ENCODE data around the gene ANK2. TPM values are rescaled to one million over a fixed set of nuclear protein-coding genes. Genes with fewer than 3 reads are reported as not detected.

Gene ANK2
- total RNA-seq, 1 donor from 2014 or later = 14.0 TPM

GRCh38 chr4:113159942-113160545 lies 110.6 kb downstream of the ANK2 start:
- Histone ChIP-seq H3K4me3 (no peak overlapping the region), H3K27ac (no peak overlapping the region), H3K9me3 (no peaks in the 10 kb centered on the region), H3K36me3 (no peaks in the 10 kb centered on the region), H3K4me1 (no peaks in the 10 kb centered on the region), H3K27me3 (ENCODE audit: low read depth) (no peaks in the 10 kb centered on the region)
- TF ChIP-seq CTCF (IDR thresholded peaks at IDR 0.05) = no peak
- ATAC-seq (no peak), DNase-seq (no peak)
- intact Hi-C loops (cut with DNase I) = no loop called here

- Histone ChIP-seq H3K9me3 (no peaks in the 10 kb centered on the region), H3K27me3 (ENCODE audit: low read depth) (no peaks in the 10 kb centered on the region), H3K36me3 (no peaks in the 10 kb centered on the region), H3K4me3 (no peak overlapping the region), H3K27ac (no peak overlapping the region), H3K4me1 (no peaks in the 10 kb centered on the region)
- intact Hi-C loops (cut with DNase I) = no loop called here
- DNase-seq (no peak), ATAC-seq (no peak)
- TF ChIP-seq CTCF (IDR thresholded peaks at IDR 0.05) = no peak
These were observed 111.1 kb downstream of the ANK2 start for GRCh38 chr4:113160548-113160947.

GRCh38 chr4:113162089-113162488 lies 112.6 kb downstream of the ANK2 start:
- ATAC-seq (no peak), DNase-seq (no peak)
- H3K9me3 ChIP-seq = no peaks in the 10 kb centered on the region
- intact Hi-C loops (cut with DNase I) = no loop called here
- no peaks in the 10 kb centered on the region for H3K27me3 ChIP-seq (ENCODE audit: low read depth)
- no peak overlapping the region for H3K4me3 ChIP-seq
- no peaks in the 10 kb centered on the region for H3K4me1 ChIP-seq
- no peaks in the 10 kb centered on the region for H3K36me3 ChIP-seq
- TF ChIP-seq CTCF (IDR thresholded peaks at IDR 0.05) = no peak
- H3K27ac ChIP-seq = no peak overlapping the region

GRCh38 chr4:113169368-113169767 lies 119.9 kb downstream of the ANK2 start:
- Histone ChIP-seq H3K36me3 (no peaks in the 10 kb centered on the region), H3K27ac (no peak overlapping the region), H3K4me1 (no peaks in the 10 kb centered on the region), H3K27me3 (ENCODE audit: low read depth) (no peaks in the 10 kb centered on the region), H3K4me3 (no peak overlapping the region), H3K9me3 (no peaks in the 10 kb centered on the region)
- no peak for ATAC-seq
- intact Hi-C loops (cut with DNase I) = no loop called here
- no peak for DNase-seq
- TF ChIP-seq CTCF (IDR thresholded peaks at IDR 0.05) = no peak

- ATAC-seq (no peak), DNase-seq (no peak)
- Histone ChIP-seq H3K27ac (no peak overlapping the region), H3K36me3 (no peaks in the 10 kb centered on the region), H3K9me3 (no peaks in the 10 kb centered on the region), H3K27me3 (ENCODE audit: low read depth) (no peaks in the 10 kb centered on the region), H3K4me1 (no peaks in the 10 kb centered on the region), H3K4me3 (no peak overlapping the region)
- no peak for TF ChIP-seq CTCF (IDR thresholded peaks at IDR 0.05)
- intact Hi-C loops (cut with DNase I) = no loop called here
These were observed 120.8 kb downstream of the ANK2 start for GRCh38 chr4:113170115-113170804.
